T follicular helper cell (primary cell): ENCODE results near the gene SNRNP25.

Experiments used
- DNase-seq: peaks from one replicate; pipeline ENCODE4 v3.0.0-alpha.2; 2020; ENCODE audit warnings: low read depth

SNRNP25 gene

DNA sequence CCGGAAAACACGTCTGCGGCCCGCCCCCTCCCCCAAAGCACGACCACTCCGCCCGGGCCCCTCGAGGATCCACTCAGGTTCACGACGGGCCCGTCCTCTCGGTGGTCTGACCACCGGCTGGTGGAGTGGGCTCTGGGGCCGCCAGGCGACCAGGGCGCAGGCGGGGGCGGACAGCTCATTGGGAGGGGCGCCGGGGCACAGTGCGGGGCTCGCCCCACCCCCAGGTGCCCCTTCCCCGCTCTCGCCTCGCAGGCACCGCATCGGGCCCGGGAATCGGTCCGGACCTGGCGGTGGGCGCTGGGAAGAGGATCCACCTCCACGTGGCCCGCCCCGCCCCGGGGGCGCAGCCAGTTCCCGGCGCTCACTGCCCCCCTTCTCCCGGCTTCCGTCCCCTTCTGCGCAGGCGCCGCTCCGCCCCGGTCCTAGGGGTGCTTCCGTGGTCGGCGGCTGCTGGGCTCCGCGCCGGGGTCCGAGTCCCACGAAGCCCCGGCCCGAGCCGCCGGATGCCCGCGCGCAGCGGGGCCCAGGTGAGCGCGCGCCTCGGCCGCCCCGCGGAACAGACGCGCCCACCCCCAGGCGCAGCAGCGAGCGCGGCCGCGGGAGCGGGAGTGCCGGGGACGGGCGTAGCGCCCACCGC, 24.3 kb downstream of the SNRNP25 start, which contains the start of gene MPG:
Gene MPG, plus strand, starts transcription at position 419 of the 637 bp plus-strand sequence. Its CDS starts 85 bp downstream, at position 504.
- DNase-seq: peak; percentile 72

DNA sequence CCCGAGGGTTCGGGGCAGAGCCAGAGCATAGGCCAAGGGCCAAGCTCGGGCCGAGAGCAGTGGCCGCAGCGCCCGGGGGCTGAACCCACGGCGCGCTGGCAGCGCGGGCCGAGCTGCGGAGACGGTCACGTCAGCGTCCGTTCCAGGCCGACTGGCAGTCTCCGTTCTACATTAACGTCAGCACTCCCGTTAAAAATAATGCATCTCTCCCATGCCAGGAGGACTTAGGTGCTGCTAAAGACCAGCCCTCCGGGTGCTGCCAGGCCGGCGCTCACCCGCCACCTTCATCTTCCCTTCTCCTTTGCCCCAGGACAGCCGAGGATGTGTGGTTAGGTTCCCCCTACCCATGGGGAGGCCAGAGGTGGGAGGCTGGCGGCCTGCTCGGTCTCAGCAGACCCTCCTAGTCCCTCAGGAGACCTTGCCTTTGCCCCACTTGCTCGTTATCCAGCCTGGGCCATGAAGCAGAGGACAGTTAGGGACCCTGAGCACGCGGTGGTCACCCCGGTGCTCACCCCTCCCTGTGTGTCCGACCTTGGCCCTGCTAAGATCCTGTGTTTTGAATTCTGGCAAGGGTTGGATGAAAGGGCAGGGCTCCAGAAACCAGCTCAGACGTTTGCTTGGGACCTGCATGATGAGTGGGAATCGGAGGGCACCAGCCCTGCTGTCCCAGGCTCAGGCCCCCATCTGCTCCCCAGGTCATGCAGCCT, 25.0 kb downstream of the SNRNP25 start:
- DNase-seq: no peak

DNA sequence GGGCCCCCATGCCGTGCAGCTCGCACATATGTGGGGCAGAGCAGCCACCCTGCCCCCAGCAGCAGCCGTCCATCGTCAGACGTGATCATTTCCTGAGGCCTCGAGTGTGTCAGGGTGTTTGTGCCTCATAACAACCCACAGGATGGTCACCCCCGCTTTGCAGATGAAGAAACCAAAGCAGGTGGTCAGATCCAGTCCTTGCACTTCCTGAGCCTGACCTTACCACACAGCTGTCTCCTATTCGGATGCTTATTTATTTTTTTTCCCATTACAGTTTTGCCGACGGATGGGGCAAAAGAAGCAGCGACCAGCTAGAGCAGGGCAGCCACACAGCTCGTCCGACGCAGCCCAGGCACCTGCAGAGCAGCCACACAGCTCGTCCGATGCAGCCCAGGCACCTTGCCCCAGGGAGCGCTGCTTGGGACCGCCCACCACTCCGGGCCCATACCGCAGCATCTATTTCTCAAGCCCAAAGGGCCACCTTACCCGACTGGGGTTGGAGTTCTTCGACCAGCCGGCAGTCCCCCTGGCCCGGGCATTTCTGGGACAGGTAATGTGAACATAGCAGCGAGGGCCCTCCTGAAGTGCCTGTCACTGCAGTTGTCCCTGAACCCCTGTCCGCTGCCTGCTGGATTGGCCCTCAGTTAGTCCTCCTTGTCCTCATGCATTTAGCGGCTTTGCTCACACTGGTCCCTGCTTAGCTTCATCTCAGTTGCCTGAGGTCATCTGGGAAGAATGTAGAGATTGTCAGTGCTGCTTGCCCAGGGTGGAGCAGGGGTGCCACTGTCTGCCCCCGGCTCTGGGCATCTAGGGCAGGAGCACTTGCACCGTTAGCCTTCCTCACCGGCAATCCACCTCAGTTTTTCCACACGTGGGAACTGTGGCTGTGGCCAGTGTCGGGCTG, 25.8 kb downstream of the SNRNP25 start:
- DNase-seq: no peak

DNA sequence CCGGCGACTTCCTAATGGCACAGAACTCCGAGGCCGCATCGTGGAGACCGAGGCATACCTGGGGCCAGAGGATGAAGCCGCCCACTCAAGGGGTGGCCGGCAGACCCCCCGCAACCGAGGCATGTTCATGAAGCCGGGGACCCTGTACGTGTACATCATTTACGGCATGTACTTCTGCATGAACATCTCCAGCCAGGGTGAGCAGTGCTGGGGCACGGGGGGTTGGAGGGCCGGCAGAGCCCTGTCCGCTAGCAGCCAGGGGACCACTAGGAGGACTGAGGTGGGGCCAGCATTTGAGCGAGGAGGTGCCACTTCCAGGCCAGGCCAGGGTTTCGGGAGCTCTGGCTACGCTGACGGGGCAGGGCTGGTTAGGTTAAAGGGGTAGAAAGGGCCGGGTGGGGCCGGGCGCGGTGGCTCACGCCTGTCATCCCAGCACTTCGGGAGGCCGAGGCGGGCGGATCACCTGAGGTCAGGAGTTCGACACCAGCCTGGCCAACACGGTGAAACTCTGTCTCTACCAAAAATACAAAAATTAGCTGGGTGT, 29.5 kb downstream of the SNRNP25 start:
- no peak for DNase-seq

DNA sequence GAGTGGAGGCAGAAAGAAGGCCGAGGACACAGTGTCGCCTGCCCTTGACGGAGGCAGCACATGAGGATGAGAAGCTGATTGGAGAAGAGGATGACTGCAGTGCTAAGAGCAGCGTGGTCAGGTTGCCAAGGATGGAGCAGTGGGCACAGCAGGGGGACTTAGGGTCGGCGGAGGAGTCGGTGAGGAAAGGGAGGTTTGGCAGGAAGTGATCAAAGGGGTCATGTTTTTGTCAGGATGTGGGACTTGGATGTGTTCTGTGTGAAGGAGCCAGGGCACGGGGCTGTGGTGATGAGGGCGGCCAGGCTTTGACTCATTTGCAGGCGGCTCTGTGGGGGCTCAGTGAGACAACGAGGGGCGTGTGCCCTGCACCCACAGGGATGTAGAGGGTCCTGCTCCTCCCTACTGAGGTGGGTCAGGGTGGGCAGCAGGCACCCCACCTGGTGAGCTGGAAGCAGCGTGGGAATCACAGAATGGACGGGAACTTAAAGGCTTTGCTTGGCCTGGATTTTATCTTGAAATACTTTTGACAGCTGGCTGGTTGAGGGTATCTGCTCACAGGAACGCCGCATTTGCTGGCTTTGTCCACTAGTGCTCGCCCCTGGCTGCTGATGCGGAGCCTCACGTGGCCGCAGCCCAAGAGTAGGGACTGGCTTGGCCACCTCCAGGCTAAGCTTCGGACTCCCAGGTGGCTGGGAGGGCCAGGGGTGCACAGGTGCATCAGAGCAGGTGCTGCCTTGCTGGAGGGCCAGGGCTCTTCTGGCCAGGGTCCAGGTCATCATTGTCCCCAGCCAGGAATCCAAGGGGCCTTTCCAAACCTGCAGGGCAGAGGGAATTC, 30.4 kb downstream of the SNRNP25 start:
- no peak for DNase-seq

DNA sequence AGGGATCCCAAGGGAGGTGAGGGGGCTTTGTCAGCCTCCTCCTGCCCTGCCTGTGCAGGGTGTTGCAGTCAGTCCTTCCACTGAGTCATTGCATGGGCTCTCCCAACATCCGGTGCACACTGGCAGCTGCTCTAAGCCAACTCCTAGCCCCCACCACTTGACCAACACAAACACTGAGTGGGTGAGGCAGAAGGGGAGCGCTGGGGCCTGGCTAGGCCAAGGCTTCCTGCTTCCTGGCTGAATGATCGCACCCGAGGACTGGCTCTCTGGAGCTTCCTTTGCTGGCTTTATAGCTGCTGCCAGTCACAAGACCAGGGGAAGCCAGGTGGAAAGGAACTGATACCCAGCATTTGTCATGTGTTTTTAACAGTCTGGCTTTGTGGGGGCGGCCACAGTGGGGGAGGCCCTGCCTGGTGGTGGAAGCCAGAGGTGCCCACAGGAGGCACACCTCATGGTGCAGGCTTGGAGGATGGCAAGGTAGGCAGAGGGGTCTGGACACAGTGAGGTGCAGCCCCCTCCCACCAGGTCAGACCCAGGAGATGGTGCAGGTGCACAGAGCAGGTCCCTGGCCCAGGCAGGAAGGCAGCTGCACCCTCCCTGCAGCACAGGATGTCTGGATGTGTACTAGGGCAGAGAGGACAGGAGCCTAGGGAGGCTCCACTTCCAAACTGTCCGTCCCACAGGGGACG, 31.2 kb downstream of the SNRNP25 start:
- DNase-seq: no peak

DNA sequence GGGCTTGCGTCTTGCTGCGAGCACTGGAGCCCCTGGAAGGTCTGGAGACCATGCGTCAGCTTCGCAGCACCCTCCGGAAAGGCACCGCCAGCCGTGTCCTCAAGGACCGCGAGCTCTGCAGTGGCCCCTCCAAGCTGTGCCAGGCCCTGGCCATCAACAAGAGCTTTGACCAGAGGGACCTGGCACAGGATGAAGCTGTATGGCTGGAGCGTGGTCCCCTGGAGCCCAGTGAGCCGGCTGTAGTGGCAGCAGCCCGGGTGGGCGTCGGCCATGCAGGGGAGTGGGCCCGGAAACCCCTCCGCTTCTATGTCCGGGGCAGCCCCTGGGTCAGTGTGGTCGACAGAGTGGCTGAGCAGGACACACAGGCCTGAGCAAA, 31.8 kb downstream of the SNRNP25 start:
- DNase-seq: no peak

DNA sequence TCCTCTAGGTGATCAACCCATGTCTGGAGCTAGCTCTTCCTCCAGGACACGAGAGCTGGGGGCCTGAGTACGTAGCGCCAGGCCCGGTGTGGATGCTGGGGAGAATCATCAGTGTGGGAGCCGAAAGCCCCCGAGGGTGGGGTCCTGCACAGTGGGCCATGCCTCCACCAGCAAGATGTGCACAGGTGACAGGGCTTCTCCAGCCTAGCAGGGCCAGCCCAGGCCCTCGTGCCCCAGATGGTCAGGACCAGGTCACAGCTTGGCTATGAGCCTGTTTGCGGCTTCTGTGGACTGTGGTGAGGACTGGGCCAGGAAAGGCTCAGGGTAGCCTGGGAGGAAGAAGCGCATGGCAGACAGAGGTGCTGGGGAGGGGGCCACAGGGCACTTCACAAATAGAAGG, 32.2 kb downstream of the SNRNP25 start:
- no peak for DNase-seq

DNA sequence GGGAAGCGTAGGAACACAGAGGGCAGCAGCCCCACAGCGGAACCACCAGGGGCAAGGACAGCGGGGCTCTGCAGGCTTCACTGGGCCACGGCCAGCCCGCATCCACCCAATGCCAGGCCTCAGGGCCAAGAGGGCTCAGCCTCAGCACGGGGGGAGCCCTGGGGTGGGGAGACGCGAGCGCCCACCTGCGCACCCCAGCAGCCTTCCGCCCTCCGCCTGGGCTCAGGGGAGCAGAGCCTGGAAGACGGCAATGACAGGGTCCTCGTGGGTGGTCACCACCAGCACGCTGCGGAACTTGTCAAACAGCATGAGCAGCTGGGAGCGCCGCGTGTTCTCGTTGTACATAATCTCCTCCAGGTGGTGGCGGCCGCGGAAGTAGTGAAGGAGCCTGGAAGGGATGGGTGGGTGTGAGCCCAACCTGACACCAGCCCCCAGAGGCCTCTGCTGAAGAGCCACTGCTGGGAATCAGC, 32.9 kb downstream of the SNRNP25 start:
- DNase-seq: no peak

DNA sequence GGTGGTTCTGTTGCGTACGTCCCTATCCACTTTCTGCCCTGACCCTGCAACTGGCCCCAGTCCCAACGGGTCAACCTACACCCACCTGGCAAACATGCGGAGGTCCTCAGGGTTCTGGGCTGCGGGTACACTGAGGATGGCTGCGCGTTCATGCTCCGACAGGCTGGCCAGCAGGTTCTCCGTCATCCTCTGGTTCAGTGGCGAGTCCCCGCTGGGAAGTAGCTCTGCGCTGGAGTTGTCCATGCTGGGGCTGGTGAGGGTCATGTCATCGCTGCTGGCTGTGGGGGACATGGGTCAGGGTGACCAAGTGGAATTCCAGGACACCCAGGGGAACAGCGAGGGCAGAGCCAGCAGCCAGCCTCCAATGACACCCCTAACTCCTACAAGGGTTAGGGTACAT, 35.0 kb downstream of the SNRNP25 start:
- no peak for DNase-seq

DNA sequence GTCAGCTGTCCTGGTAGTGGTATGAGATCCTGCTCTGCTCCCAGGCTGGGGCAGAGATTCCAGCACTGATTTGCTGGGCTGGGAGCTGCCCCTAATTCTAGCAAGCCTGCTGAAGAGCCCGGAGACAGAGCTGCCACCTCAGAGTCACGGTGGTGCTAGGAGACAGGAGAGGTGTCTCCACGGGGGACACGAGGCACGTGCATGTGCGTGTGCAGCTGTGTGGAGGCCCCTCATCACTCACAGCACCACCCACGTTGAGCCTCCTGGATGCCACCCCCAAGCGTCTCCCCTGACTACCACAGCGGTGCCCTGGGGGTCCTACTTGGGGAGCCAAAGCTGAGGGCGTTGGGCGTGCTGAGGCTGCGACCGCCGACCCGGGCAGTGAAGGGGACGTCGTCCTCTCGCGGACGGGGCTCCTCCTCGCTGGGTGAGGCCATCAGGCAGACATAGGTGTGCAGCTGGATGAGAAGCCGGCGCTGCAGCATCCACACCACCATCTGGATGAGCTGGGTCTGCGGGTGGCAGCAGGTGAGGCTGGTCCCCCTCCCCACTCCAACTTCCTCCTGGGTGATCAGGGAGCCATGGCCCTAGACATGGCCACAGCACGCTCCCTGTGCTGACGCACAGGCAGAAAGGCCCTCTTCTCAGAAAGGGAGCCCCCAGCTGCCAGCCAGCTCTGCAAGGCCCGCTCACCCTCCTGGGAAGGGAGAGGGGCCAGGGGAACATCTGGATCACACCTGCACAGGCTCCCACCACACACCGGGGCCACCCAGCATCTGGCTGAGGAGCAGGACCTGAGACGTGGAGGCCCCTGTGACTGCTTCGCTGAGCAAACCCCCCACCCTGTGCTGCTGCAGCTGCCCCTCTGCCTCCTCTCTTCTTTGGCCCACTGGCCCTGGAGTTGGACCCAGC, 36.0 kb downstream of the SNRNP25 start:
- no peak for DNase-seq

DNA sequence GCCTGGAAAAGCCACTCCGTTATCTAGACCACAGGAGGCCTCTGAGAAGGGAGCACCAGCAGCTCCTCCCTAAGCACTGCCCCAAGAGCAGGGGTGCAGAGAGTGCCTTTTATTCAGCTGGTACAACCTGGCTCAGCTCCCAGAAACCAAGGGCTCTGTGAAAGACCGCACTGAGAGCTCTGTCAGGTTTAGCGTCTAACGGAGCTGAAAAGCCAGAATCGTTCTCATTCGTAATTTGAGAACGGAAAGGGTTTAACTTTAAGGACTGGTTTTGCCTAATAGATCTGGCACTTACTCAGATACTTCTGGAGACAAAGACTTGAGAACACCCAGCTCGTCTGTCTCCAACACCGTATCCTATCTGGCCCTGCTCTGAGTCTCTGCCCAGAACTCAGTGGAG, 37.9 kb downstream of the SNRNP25 start:
- DNase-seq: no peak

DNA sequence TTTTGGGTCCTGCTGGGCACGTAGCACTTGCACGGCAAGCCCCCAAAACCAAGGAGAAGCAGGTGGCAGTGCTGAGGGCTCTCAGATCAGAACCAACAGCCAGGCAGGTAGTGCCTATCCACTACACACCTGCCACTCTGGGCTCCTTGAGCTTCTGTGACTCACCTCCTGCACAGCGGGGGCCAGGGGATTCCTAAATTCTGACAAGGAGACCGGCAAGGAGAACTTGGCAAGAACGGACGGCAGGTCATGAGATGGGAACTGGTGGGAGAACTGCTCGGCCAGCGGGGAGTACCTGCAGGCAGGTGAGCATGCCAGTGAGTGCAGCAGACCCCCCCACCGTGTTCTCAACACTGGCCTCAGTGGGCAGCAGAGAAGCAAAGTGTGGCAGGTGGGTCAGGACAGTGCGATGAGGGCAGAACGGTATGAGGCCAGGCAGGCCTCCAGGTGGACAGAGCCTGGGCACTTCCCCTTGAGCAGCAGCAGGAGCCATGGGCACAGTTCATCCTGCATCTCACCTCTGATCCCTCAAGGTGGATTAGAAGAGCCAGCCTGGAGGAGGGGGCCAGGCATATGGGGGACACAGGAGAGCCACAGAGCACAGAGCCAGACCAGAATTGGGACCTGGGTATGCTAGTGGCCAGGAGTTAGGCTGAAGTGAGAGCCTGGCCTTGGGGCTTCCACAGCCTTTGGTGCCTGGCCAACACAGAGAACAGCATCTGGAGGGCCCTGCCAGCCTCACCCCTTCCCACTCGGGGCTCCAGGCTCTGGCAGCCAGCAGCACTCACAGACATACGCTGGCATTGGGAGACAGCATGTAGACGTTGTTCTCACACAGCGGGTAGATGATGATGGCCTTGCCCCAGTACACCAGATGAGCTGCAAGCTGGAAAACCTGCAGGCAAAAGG, 39.1 kb downstream of the SNRNP25 start:
- DNase-seq: no peak

DNA sequence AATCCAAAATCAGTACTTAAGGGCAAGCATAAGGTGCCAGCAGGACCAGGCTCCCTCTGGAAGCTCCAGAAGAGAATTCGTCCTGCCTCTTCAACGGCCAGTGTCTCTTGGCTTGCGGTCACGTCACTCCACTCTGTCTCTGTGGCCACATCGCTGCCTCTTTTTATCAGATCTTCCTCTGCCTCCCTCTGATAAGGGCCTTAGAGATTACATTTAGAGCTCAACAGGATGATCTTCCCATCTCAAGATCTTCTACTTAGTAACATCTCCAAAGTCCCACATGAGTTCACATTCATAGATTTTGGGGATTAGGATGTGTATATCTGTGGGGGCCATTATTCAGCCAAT, 41.3 kb downstream of the SNRNP25 start:
- DNase-seq: no peak

DNA sequence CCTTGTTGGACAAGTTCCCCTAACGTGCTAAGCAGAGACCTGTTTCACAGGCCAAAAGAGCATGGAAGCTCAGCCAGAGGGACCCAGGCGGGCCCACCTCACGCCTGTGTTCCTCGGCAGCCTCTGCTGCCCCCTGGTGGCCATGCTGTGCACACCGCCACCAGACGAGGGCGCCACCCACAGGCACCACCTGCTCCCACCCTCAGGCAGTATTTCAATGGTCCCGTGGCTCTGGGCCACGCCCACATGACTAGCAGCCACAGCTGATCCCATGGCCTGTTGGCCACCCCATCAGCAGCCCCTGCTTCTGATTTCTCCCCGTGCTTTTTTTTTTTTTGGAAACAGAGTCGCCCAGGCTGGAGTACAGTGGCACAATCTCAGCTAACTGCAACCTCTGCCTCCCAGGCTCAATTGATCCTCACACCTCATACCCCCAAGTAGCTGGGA, 43.3 kb downstream of the SNRNP25 start:
- DNase-seq: peak; percentile 83

DNA sequence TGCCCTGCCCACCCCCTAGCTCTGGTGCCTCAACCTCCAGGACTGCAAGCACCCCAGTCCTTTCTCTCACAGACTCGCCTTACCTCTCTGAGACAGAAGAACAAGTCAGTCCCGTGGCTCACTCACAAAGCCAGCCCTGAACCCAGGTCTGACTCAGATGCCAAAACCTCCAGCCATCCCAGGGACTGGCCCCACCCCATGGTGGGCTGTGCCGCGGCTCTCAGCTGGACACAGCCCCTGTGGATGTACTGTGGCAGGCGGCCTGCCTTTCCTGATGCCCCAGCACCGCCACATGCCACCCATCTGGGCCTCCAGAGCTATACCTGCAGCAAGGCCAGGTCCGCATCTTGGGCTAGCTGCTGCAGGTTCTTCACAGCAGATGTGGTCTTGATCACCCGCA, 44.2 kb downstream of the SNRNP25 start:
- DNase-seq: no peak

DNA sequence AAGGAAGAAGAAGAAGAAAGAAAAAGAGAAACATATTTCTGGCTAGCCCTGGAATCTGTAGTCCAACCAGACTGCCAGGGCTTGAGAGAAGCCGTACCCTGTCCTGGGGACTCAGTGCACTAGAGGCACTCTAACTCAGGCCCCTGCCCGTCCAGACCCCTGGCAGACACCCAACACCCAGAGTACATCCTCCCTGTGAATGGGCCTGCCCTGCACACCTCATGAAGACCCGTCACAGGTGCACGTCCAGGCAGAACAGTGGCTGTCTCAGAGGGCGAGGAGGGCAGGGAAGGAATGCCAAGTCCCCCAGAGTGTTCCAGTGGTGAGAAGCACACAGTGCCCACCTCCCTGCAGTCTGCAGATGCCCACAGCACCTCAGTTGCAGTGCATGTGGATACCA, 47.4 kb downstream of the SNRNP25 start:
- DNase-seq: no peak

DNA sequence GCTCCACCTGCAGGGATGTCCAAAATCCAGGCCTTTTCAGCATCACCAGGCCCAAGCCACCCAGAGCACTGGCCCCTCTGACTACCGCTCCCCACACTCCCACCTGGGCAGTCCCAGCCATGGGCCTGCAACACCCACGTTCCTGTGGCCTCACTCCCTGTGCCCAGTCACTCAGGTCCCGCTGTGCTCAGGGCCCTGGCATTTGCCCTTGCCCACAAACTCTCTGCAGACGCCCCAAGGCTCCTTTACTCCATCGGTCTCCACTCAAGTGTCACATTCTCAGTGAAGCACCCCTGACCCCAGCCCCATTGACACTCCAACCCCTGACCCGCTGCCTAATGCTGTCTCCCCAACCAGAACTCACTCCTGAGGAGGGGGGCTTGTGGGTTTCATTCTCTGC, 48.0 kb downstream of the SNRNP25 start:
- DNase-seq: no peak
